Erythroblast (primary cell): ENCODE results near the gene FUT7.

Experiments used
- GATA1 ChIP-seq: IDR thresholded peaks from 2 replicates; pipeline ENCODE4 v1.6.1; 2011; ENCODE audit warnings: low read depth, mild to moderate bottlenecking, control low read depth, low read length, moderate library complexity
- POLR2A ChIP-seq: IDR thresholded peaks from 2 replicates; pipeline ENCODE4 v1.6.1; 2011; ENCODE audit warnings: mild to moderate bottlenecking, low read length

DNA sequence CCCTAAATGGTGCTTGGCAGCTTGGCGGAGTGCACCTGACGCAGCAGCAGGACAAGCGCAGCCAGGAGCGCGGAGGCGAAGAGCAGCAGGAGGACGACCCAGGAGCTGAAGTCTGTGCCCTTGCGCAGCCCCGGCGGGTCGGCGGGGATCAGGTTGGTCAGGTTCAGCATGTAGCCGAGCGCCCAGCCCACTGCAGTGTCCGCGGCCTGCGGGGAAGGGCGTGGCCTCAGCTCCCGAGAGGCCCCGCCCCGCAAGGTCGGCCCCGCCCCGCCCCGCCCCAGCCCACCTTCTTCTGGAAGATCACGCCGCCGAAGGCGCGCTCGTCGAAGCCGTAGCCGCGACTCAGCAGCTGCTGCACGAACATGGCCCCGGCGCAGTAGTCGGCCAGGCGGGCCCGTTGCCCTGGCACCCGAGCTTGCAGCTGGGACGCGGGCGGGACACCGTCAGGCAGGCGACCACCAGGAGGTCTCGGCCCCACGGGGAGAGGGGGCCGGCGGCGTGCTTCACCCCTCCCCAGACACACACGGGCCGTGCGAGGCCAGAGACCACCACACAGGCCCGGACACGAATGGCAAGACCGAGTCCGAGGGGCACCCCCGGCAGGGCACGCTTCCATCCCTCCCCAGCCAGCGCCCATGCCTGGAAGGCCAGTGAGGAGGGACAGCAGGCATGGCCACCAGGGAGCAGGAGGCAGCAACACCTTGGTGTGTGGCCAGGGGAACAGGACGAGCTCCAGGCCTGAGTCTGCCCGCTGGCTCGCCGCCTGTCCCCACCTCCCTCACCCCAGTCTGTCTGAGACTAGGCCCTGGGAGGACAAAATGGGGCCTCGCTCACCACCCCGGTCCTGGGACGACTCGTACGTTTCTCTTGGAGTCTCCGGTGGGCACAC is 17.0 kb upstream of the FUT7 start:
- TF ChIP-seq POLR2A = no peak
- TF ChIP-seq GATA1 = no peak
